ENCODE data around the gene ZSCAN5A.
"Not testable (repeated sequence)": the region's sequence is repeated elsewhere in the genome, so short reads cannot be mapped to it uniquely, and the experiment has no call there.

The ZSCAN5A gene, protein sequence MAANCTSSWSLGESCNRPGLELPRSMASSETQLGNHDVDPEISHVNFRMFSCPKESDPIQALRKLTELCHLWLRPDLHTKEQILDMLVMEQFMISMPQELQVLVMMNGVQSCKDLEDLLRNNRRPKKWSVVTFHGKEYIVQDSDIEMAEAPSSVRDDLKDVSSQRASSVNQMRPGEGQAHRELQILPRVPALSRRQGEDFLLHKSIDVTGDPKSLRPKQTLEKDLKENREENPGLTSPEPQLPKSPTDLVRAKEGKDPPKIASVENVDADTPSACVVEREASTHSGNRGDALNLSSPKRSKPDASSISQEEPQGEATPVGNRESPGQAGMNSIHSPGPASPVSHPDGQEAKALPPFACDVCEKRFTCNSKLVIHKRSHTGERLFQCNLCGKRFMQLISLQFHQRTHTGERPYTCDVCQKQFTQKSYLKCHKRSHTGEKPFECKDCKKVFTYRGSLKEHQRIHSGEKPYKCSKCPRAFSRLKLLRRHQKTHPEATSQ

GRCh38 chr19:56314381-56315076 lies at the start of gene ZSCAN5A:
Gene ZSCAN5A (minus strand): TSS chr19:56314839. CDS start chr19:56225046, 89,793 bp downstream.
- DNase-seq = peak; percentile 94 to 96

- DNase-seq = no peak
Measured at GRCh38 chr19:56360841-56361240, 46.2 kb upstream of the ZSCAN5A start.

GRCh38 chr19:56356944-56357343 lies 42.3 kb upstream of the ZSCAN5A start:
- no peak for DNase-seq

- no peak for DNase-seq
Measured at GRCh38 chr19:56355517-56355916, 40.9 kb upstream of the ZSCAN5A start.

- no peak for DNase-seq
Measured at GRCh38 chr19:56351208-56351607, 36.6 kb upstream of the ZSCAN5A start.

- peak; percentile 35 to 43 for DNase-seq
Measured at GRCh38 chr19:56350416-56351045, 35.9 kb upstream of the ZSCAN5A start.

DNA sequence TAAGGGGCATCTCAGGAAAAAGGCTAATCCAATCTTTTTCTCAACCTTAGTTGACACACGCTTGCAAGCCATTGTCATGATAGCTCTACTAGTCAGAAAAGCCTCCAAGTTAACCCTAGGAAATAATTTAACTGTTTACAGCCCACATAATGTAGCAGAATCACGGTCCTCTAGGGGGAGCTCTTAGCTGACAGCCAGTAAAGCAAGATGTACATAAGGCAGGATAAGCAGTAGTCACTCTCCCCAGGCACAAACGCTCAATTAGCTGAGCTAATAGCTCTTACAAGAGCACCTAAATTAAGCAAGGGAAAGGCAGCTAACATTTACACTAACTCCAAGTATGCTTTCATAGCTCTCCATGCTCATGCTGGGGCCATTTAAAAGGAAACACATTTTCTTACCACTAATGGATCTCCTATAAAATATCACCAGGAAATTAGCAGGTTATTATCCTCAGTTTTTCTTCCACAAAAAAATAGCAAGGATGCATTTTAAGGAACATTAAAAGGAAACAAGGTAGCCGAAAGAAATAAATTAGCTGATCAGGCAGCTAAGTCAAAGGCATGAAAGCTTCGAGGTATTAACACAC lies 33.7 kb upstream of the ZSCAN5A start:
- DNase-seq = peak in 1 of 2 experiments; percentile 4

- DNase-seq = no peak
Measured at GRCh38 chr19:56347163-56347778, 32.6 kb upstream of the ZSCAN5A start.

DNA sequence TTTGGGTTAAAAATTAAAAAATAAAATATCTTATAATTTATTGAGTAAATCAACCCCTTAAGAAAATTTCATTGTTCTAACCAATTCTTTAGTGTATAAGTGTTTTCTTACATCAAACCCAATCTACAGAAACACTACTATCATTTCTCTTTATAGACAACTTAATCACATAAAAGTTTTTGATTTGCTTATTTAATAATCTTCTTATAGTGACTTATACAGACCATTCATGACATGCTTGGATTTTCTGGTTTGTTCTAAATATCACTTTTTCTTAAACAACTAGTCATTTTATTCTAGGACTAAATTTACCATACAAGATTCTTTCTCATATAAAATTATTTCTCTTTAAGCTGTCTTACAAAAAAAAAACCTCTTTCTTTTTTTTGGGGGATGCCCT lies 27.3 kb upstream of the ZSCAN5A start:
- DNase-seq = no peak

GRCh38 chr19:56339031-56339430 lies 24.4 kb upstream of the ZSCAN5A start:
- not testable (repeated sequence) for DNase-seq

GRCh38 chr19:56337077-56337476 lies 22.4 kb upstream of the ZSCAN5A start:
- not testable (repeated sequence) for DNase-seq

DNA sequence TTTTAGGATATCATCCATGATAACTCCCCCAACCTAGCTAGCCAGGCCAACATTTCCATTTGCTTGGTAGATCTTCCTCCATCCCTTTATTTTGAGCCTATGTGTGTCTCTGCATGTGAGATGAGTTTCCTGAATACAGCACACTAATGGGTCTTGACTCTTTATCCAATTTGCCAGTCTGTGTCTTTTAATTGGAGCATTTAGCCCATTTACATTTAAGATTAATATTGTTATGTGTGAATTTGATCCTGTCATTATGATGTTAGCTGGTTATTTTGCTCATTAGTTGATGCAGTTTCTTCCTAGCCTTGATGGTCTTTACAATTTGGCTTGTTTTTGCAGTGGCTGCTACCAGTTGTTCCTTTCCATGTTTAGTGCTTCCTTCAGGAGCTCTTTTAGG lies 20.7 kb upstream of the ZSCAN5A start:
- not testable (repeated sequence) for DNase-seq

- peak; percentile 61 to 78 for DNase-seq
Measured at GRCh38 chr19:56333506-56333905, 18.9 kb upstream of the ZSCAN5A start.

DNA sequence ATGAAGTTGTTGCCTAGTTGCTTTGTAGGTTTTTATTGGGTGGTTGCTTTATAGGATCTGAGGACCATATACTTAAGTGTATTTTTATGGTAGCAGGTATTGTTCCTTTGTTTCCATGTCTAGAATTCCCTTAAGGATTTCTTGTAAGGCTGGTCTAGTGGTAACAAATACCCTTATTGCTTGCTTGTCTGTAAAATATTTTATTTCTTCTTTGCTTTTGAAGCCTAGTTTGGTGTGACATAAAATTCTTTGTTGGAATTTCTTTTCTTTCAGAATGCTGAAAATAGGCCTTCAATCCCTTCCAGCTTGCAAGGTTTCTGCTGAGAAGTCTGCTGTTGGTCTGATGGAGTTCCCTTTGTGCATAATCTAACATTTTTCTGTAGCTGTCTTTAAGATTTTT lies 18.1 kb upstream of the ZSCAN5A start:
- DNase-seq = no peak

DNA sequence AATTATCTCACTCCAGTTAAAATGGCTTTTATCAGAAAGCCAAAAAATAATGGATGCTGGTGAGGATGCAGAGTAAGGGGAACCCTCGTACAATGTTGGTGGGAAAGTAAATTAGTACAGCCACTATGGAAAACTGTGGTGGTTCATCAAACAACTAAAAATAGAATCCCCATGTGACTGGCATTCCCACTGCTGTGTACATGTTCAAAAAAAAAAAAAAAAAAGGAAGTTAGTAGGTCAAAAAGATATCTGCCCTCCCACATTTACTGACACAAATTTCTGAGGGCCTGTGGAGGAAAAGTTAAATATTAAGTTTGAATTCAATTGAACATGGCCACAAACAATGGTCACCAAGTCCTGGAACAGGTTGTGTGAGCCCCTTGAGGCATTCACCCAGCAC lies 9.8 kb upstream of the ZSCAN5A start:
- DNase-seq = peak; percentile 14 to 22

DNA sequence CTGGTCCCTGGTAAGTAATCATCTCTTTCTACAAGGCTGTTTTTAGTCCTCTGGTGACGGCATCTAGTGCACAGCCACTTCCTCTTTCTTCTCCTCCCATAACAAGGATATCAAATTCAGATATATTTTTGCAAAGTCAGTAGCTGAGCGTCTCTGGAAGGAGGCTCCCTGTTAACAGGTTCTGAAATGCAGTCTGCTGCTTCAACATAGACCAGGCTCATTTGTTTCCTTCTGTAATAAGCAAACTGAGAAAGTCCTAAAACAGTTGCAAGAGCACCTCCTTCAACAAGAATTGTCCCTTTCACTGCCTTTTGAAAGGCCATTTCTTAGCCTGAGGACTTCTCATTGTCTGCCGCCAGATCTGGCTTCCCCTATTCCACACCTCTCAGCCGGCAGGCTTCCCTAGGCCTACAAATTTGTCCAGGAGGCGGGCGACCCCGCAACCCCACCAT lies 7.4 kb upstream of the ZSCAN5A start:
- DNase-seq = peak; percentile 87 to 88

GRCh38 chr19:56321254-56321988 lies 6.8 kb upstream of the ZSCAN5A start:
- no peak for DNase-seq

DNA sequence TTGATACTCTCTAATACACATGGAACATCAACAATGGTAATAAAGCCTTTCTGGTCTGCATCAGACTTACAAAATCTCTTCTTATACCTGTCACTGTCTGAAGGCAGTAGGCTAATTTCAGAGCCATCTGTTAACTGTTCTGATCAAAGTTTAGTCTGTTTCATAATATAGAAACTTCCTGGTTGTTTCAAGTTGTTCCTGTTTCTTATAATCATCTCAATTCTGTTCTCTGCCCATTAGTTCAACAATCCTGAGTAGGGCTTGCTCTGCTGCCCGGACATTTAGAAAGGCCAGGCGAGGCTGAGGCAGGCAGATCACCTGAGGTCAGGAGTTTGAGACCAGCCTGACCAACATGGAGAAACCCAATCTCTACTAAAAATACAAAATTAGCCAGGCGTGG lies 5.4 kb upstream of the ZSCAN5A start:
- peak; percentile 10 to 13 for DNase-seq

- no peak for DNase-seq
Measured at GRCh38 chr19:56317749-56318148, 3.1 kb upstream of the ZSCAN5A start.

DNA sequence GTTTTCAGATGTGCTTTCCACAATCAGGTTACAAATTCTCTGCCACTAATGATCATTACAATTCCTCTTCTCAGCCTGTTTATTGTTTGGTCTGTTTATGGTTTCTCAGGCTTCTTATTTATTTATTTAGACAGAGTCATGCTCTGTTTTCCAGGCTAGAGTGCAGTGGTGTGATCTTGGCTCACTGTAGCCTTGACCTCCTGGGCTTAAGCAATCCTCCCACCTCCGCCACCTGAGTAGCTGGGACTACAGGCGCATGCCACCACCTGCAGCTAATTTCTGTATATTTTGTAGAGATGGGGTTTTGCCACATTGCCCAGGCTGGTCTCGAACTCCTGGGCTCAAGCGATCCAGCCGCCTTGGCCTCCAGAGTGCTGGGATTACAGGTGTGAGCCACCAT lies 2.1 kb upstream of the ZSCAN5A start:
- DNase-seq = no peak

DNA sequence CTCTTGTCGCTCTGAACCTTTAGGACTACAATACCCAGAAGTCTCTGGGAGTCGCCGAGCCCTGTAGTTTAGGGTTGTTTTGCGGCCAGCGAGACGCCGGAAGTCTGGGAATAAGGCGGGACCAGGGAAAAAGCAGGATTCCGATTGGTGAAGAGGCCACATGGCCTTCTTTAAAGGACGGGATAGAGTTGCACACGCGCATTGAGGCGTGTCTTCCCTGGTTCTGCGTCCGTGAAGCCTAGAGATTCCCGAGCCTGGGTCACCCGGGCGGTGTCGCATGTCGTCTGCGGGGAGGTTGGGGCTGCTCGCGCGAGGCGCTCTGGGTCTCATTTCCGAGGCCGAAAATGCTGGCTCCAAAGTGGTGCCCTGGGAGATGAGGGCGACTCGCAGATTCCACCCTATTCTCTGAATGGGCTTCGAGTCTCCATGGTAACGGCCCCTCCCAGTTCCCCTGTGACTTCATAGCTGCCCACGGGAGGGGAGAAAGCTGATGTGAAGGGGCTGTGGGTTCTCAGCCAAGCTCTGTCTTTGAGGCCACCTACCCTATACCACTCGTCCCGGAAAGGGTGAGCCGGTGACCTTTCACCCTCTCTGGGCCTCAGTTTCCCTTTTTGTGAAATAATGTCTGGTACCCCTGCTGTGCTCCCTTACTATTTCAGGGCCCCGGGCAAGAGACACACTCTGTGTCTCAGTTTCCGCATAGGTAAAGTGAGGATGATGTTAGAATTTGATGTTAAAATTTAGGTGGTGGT lies 614 bp upstream of the ZSCAN5A start:
- peak; percentile 97 to 98 for DNase-seq
